Activated CD4-positive, alpha-beta T cell treated with anti-CD3 and anti-CD28 coated beads, Interleukin-2, amount 50 U/mL, for 4 hours (primary cell): ENCODE data around the gene MAP3K2.

Source experiments
- DNase-seq, 2 experiments: peaks; one replicate each; pipeline ENCODE4 v3.0.0-alpha.2; 2020

MAP3K2 gene

DNA sequence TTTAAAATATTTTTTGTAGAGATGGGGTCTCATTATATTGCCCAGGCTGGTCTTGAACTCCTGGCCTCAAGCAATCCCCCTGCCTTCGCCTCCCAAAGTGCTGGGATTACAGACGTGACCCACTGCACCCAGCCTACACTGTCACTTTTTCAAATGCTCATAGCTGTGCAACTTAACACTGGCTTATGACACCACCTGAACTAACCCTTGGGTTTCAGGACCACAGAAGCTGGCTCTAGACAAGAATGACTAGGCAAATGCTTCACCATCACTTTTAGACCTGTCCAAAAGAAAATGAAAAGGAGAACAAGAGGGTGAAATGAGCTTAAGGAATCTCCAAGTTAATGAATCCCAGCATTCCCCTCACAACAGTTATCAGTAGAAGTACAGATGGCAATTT is 107.1 kb downstream of the MAP3K2 start:
- DNase-seq = no peak

DNA sequence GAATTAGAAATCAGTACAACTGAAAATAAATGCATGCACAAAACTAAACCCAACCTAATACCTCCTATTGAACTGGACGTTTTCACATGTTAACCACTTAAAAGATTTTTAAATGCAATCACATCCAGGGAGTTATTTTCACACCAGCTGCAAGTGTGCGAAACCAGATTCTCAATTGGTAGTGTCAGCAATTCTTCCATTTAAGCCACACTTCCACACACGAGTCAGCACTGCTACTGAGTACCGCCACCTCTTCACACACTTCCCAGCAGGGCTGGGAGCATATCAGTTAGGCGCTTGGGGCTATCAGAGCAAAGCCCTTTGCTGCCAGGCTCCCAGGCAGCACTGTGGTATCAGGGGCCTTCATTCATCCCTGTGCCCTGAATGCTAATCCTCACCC is 108.0 kb downstream of the MAP3K2 start:
- DNase-seq = no peak

DNA sequence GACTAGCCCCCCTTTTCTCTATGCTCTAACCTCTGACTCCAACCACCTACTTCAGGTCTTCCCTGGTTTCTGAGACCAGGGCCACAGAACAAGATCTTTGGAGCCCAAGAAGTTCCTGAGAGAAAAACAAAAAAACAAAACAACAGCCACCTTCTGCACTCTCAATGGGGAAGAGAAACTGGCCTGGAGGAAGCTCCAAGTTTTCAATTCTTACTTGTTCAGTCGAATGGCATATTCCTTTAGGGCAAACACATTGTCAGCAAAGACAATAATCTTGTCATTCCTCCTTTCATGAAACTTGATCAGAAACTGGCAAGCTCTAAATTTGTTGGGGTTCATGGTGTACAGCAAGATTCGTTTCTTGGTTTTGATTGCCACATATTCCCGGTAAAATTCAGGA is 108.8 kb downstream of the MAP3K2 start:
- DNase-seq = no peak

DNA sequence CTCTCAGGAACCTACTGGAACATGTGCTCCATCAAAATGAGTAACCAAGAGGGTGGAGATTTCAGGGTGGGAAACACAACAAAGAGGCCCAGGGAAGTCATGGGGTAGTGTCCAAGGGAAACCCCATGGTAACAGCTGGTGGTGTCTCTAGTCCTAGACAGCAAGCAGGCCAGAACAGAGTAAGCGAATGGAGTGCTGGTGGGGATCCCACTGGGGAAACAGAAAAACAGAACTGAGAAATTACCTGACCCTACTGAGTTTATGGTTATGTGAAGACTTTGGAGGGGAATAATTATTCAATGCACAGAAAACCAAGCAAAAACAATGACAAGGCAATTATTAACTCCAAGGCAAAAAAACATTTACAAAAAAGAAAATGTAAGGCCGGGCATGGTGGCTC is 110.7 kb downstream of the MAP3K2 start:
- no peak for DNase-seq

DNA sequence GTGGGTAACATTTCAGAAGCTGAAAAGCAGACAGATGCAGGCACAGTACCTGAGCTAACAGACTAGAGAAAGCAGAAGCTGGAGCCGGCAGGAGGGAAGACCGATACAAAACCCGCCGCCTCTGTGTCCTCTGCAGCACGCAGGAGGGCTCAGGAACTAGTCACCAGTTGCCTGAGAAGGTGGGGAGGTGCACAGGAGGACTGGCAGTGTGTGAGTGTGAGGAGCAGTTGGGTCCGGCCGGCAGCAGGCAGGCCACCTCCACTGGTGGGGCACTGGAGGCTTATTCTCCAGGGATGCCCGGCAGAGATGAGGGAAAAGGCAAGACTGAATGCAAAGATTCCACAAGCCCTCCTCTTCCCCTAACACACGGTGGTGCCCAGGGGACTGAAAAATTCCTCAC is 112.0 kb downstream of the MAP3K2 start:
- no peak for DNase-seq

DNA sequence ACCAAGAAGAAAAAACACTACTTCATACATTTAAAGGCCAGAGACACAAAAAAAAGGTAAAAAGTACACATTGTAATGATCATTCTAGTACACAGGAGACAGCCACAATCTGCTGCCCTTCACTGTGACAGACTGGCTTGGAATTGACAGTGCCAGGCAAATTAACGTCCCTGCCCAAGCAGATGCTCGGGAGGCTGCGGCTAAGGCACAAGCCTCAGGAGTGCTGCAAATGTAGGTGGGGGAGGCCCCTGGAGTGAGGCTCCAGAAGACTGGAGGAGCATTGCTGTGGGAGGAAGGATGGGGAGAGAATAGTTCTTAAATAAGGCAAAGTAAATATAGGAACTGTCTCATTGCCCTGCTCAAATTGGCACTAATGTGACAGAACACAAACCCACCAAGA is 112.4 kb downstream of the MAP3K2 start:
- no peak for DNase-seq

DNA sequence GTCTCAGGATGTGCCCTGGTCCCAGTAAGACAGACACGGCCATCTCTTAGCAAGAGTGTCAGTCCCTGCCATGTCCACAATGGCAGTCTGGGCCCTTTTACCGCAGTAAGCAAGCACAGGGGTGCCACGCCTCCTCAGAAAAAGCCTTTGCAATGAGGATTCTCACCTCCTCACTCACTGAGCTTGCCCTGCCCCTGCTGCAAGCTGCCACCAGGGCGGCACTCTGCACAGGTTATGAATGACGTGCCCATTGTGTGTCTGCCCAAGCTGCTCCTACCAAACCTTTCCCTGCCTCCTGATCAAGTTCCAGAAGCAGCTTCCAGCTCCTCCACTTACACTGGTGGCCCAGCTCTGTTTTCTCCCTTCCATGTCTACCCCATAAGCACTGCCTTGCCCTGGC is 117.1 kb downstream of the MAP3K2 start:
- DNase-seq = no peak

DNA sequence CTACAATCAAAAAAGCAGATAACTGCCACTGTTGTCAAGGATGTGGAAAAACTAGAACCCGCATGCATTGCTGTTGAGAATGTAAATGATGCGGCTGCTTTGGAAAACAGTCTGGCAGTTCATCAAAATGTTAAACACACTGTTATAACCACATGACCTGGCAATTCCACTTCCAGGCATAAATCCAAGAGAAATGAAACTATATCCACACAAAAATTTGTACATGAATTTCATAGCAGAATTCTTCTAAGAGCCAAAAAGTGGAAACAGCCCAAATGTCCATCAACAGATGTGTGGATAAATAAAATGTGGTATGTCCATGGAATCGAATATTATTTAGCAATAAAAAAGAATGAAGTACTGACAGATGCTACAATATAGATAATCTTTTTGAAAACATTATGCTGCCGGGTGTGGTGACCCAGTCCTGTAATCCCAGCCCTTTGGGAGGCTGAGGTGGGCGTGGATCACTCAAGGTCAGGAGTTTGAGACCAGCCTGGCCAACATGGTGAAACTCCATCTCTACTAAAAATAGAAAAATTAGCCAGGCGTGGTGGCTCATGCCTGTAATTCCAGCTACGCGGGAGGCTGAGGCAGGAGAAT is 125.9 kb downstream of the MAP3K2 start:
- no peak for DNase-seq

DNA sequence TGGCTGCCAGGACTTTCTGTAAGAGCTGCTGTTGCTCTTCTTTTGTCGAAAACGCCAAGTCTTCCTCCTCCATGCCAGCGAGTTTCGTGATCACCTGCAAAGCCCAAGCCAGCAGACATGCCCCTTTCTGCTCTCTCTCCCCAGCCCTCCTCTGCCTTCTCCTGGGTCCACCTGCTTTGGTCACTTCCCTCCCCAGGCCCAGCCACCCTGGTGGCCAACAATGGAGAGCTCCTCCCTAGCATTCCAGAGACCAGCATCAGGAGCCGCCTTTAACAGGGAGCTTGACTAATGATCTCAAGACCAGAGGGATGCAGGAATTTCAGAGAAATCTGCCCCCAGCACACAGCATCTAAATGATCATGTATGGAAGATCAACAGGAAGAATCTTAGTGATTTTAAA is 128.4 kb downstream of the MAP3K2 start:
- no peak for DNase-seq

DNA sequence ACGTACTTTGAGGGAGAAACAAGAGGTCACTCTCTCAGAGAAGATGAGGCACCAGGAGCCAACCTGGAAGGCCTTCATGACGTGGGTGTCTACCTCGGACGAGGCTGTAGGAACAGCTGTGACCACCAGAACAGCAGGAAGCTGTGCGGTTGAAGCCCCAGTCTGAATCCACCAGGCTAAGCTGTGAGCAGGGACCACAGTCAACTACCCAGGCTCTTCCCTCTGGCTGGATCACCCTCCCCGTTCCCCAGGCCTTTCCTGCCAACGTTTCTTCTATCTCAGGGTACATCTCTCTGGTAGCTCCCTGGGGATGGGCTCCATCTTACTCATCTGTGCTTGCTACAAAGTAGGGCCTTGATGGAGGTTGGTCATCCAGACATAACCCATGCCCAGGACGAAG is 130.9 kb downstream of the MAP3K2 start:
- no peak for DNase-seq

DNA sequence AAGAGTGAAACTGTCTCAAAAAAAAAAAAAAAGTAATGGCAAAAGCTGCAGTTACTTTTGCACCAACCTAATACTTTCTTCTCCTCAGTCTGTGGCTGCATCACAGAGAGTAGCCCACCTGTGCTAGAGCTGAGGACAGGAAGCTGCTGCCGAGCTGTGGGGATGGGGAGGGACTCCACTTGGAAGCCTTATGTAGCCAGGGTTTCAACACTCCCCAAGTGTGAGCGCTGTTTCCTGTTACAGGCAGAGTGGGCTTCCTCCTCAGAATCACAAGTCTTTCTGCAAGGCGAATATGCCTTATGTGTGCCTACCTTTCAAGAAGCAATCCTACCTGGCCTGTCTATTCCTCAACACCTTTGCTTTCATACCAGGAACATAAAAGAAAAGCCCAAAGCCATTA is 131.4 kb downstream of the MAP3K2 start:
- DNase-seq = no peak

DNA sequence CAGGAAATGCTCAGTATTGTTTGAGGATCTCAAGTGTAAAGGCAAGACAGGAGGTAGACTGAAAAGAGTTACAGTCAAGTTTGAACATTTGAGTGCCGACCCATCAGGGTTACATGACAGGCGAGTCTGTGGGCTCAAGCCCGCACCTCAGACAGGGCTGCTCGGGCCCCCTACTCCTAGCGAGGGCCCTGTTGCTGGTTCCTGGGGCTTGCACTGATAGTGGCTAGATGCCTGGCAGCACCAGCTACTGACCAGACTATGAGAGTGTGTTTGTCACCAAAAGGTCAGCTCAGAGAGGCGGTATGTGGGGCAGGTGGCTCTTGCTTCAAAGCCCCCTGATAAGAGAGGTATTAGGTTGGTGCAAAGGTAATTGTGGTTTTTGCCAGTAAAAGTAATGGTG is 132.1 kb downstream of the MAP3K2 start:
- no peak for DNase-seq

DNA sequence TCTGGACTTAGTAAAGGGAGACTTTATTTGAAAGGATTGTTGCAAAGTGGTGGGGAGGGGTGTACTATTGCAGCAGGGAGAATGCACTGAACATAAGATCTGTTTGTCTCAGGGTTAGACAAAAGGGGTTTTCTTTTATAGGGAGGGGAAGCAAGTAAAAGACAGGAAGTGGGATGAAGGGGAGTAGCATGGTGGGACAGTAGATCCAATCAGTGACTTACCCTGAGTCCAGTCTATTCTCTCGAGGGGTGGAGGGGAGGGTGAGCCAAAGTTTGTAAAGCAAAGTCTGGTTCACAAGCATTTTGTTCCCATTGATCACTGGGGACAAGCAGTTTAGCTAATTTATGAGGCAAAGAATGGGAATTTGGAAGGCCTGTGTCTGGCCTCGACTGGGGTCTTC is 132.6 kb downstream of the MAP3K2 start:
- DNase-seq = no peak

DNA sequence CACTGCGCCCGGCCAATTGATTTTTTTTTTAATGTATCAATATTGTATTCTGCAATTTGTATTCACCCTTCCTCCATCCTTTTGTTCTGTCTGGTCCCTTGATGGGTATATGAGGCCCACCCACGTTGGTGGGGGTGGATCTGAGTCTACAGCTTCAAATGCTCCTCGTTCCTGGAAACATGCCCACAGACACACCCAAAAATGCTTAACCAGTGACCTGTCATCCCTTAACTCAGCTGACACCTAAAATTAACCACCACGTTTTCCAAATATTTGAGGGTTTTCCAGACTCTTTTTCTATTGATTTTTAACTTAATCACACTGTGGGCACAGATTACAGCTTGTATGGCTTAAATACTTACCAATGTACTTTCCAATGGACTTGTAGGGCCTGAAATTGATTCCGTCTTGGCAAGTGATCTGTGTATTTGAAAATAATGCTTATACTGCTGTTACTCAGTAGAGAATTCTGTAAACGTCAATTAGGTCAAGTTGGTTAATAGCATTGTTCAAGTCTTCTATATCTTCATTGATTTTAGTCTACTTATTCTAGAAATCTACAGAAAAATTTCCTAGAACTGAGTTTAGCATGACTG is 133.3 kb downstream of the MAP3K2 start:
- no peak for DNase-seq
